Smooth muscle cell (in vitro differentiated cells): ENCODE results near the gene IL12RB1. TPM values are rescaled to one million over a fixed set of nuclear protein-coding genes. Genes with fewer than 3 reads are reported as not detected.
"Not testable (repeated sequence)": the region's sequence is repeated elsewhere in the genome, so short reads cannot be mapped to it uniquely, and the experiment has no call there.

Source experiments
- DNase-seq: peaks from one replicate; lab custom pipeline; 2025; ENCODE audit not compliant: unreplicated experiment; lab: John Stamatoyannopoulos, UW
- H2AFZ ChIP-seq: fragments of 200-600 bp; sonication (generic); 2 replicates; pipeline ENCODE4 v1.6.0; 2016; ENCODE audit warnings: antibody characterized with exemption, low read depth, mild to moderate bottlenecking
- H3F3A ChIP-seq: fragments of 200-600 bp; sonication (generic); 2 replicates; pipeline ENCODE4 v1.6.0; 2017; ENCODE audit warnings: antibody characterized with exemption, low read depth
- H3K27ac ChIP-seq: fragments of 200-600 bp; sonication (generic); 2 replicates; pipeline ENCODE4 v1.5.1; 2016; ENCODE audit warnings: low read depth, mild to moderate bottlenecking
- H3K27me3 ChIP-seq: fragments of 200-600 bp; sonication (generic); 2 replicates; pipeline ENCODE4 v1.6.1; 2016; ENCODE audit warnings: low read depth, mild to moderate bottlenecking
- H3K36me3 ChIP-seq: fragments of 200-600 bp; sonication (generic); 2 replicates; pipeline ENCODE4 v1.5.1; 2016; ENCODE audit warnings: low read depth
- H3K4me1 ChIP-seq: fragments of 200-600 bp; sonication (generic); 2 replicates; pipeline ENCODE4 v1.5.1; 2016; ENCODE audit warnings: low read depth
- H3K4me2 ChIP-seq: fragments of 200-600 bp; sonication (generic); 2 replicates; pipeline ENCODE4 v1.6.0; 2016; ENCODE audit warnings: mild to moderate bottlenecking
- H3K4me3 ChIP-seq: fragments of 200-600 bp; sonication (generic); 2 replicates; pipeline ENCODE4 v1.5.1; 2016; ENCODE audit warnings: mild to moderate bottlenecking
- H3K79me2 ChIP-seq: fragments of 200-600 bp; sonication (generic); 2 replicates; pipeline ENCODE4 v1.6.0; 2016; ENCODE audit warnings: low read depth, mild to moderate bottlenecking
- H3K9ac ChIP-seq: fragments of 200-600 bp; sonication (generic); 2 replicates; pipeline ENCODE4 v1.6.0; 2016; ENCODE audit warnings: low read depth
- H3K9me3 ChIP-seq: fragments of 200-600 bp; sonication (generic); replicated peaks from 2 replicates; pipeline ENCODE4 v1.5.1; 2016; ENCODE audit warnings: low read depth
- H4K20me1 ChIP-seq: fragments of 200-600 bp; sonication (generic); 2 replicates; pipeline ENCODE4 v1.6.0; 2016; ENCODE audit warnings: low read depth
- WGBS: methylation state at CpG from one replicate; pipeline ENCODE4 v1.1.7; 2016; ENCODE audit warnings: low lambda C conversion rate; 5-methylcytosine and 5-hydroxymethylcytosine counted together
- polyA plus RNA-seq: library from polyadenylated mRNA; unstranded; fragments of >200 nt; fragmentation: Nextera tagmentation; extraction: Ambion mirVana; gene quantifications from 2 replicates; pipeline ENCODE4 v1.2.1, GENCODE V29; 2016
- total RNA-seq: library from RNA; depleted of rRNA; stranded (reverse); fragments of >200 nt; gene quantifications from 2 replicates; pipeline ENCODE4 v1.2.3, GENCODE V29; 2014
- TF ChIP-seq, protein P1 (sequence below): fragments of 200-600 bp; sonication (generic); IDR thresholded peaks from 2 replicates; pipeline ENCODE4 v1.5.1; 2017; ENCODE audit warnings: borderline replicate concordance, mild to moderate bottlenecking, antibody characterized with exemption; ENCODE audit not compliant: insufficient read depth, poor library complexity, severe bottlenecking

The IL12RB1 gene
- total and polyA plus RNA-seq, 2 experiments from 2014 or later, result not detected

DNA sequence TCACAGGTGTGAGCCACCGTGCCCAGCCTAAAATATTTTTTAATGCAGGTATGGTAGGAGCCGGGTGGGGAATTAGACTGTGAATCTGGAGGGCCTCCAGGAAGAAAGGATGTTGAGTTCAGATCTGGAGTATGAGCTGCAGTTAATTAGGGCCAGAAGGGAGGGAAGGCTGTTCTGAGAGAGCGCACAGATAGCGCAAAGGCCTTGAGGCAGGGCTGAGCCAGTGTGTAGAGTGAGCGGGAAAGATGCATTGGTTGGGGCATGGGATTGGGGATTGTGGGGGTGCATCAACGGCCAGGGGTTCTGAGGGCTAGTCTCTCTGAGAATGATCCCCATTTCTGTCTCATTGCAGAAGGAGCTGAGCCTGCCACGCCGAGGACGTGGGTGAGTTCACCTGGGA is 20.5 kb upstream of the IL12RB1 start:
- whole genome bisulfite sequencing, result 98% methylated on average over 8 of the region's 9 CpGs
- no peaks in the 10 kb centered on the region for H3K27me3 ChIP-seq
- H3F3A ChIP-seq, result no peaks in the 10 kb centered on the region
- no peaks in the 10 kb centered on the region for H3K36me3 ChIP-seq
- no peaks in the 10 kb centered on the region for H3K79me2 ChIP-seq
- no peak overlapping the region for H3K4me3 ChIP-seq
- no peaks in the 10 kb centered on the region for H3K4me1 ChIP-seq
- TF ChIP-seq, protein P1, sequence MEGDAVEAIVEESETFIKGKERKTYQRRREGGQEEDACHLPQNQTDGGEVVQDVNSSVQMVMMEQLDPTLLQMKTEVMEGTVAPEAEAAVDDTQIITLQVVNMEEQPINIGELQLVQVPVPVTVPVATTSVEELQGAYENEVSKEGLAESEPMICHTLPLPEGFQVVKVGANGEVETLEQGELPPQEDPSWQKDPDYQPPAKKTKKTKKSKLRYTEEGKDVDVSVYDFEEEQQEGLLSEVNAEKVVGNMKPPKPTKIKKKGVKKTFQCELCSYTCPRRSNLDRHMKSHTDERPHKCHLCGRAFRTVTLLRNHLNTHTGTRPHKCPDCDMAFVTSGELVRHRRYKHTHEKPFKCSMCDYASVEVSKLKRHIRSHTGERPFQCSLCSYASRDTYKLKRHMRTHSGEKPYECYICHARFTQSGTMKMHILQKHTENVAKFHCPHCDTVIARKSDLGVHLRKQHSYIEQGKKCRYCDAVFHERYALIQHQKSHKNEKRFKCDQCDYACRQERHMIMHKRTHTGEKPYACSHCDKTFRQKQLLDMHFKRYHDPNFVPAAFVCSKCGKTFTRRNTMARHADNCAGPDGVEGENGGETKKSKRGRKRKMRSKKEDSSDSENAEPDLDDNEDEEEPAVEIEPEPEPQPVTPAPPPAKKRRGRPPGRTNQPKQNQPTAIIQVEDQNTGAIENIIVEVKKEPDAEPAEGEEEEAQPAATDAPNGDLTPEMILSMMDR, result no peak
- H4K20me1 ChIP-seq, result no peaks in the 10 kb centered on the region
- H3K4me2 ChIP-seq, result no peak overlapping the region
- no peak overlapping the region for H3K9ac ChIP-seq
- DNase-seq, result no peak
- no peak overlapping the region for H3K27ac ChIP-seq
- no peak overlapping the region for H2AFZ ChIP-seq
- no peaks in the 10 kb centered on the region for H3K9me3 ChIP-seq

DNA sequence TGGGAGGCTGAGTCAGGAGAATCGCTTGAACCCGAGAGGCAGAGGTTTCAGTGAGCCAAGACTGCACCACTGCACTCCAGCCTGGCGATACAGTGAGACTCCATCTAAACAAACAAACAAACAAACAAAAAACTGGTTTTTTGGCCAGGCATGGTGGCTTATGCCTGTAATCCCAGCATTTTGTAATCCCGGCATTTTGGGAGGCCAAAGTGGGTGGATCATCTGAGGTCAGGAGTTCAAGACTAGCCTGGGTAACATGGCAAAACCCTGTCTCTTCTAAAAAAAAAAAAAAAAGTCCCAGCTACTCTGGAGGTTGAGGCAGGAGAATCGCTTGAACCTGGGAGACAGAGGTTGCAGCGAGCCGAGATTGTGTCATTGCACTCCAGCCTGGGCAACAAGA is 18.5 kb upstream of the IL12RB1 start:
- WGBS, result 88% methylated on average over 7 of the region's 7 CpGs
- H3K79me2 ChIP-seq, H3F3A ChIP-seq: not testable (repeated sequence)

DNA sequence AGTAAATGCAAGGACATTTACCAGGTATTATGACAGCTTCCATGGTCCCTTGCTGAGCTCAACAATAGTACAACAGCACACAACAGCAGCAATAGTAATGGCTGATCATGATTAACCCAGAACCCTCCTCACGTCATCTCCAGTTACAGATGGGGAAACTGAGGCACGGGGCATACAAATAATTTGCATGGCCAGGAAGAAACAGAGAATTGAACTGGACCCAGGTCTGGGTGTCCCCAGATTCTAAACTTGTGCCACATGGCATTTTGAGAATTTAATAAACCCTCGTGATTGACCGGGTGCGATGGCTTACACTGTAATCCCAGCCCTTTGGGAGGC is 18.0 kb upstream of the IL12RB1 start:
- Histone ChIP-seq H2AFZ (peak overlapping the region; percentile 81), H3F3A (no peaks in the 10 kb centered on the region), H3K4me1 (peaks cover 4% of the 10 kb centered on the region), H4K20me1 (no peaks in the 10 kb centered on the region), H3K27ac (peak overlapping the region; percentile 87), H3K9me3 (no peaks in the 10 kb centered on the region), H3K4me3 (peak overlapping the region; percentile 49), H3K4me2 (peak overlapping the region; percentile 85), H3K9ac (peak overlapping the region; percentile 74), H3K36me3 (no peaks in the 10 kb centered on the region), H3K79me2 (no peaks in the 10 kb centered on the region), H3K27me3 (peaks cover under 1% of the 10 kb centered on the region)
- WGBS, result 81% methylated on average over 5 of the region's 5 CpGs
- TF ChIP-seq, protein P1, result no peak
- no peak for DNase-seq

More for the DNA sequence above, 18.5 kb upstream of the IL12RB1 start:
- H3K27me3 ChIP-seq, H3K27ac ChIP-seq, H3K4me1 ChIP-seq, H3K36me3 ChIP-seq, H3K4me2 ChIP-seq, DNase-seq, H4K20me1 ChIP-seq, H3K9me3 ChIP-seq, H2AFZ ChIP-seq, H3K4me3 ChIP-seq, H3K9ac ChIP-seq: not testable (repeated sequence)

DNA sequence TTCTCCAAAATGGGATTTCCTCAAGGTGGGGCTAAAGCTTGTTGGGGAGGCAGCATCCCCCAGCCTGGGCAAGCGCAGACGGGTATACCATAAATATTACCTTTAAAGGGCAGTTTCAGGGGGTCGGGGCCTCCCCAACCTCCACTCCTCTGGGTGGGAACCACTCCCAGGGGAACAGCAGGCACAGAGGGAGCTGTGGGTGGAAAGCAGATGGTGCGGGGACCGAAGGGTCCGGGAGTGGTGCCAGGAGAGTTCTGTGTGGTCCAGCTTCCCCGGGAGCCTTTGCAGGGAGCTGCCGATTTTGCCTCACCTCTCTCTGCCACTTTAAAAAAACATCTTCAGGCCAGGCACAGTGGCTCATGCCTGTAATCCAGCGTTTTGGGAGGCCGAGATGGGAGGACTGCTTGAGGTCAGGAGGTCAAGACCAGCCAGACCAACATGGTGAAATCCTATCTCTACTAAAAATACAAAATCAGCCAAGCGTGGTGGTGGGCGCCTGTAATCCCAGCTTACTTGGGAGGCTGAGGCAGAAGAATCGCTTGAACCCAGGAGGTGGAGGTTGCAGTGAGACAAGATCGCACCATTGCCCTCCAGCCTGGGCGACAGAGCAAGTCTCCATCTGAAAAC is 16.3 kb upstream of the IL12RB1 start:
- Histone ChIP-seq H3K27ac (no peak overlapping the region), H3K4me1 (peaks cover 4% of the 10 kb centered on the region), H3K9ac (no peak overlapping the region), H3K9me3 (no peaks in the 10 kb centered on the region), H3K36me3 (no peaks in the 10 kb centered on the region), H3K27me3 (peaks cover 18% of the 10 kb centered on the region), H2AFZ (no peak overlapping the region), H4K20me1 (no peaks in the 10 kb centered on the region), H3K4me3 (no peak overlapping the region), H3K79me2 (no peaks in the 10 kb centered on the region), H3F3A (no peaks in the 10 kb centered on the region), H3K4me2 (no peak overlapping the region)
- 93% methylated on average over 15 of the region's 15 CpGs for WGBS
- TF ChIP-seq, protein P1, result no peak
- no peak for DNase-seq
